MM.1S (cell line): ENCODE measurements around the gene OR5AU1.

ENCODE experiments used
- DNase-seq: peaks from one replicate; pipeline ENCODE4 v3.0.0-alpha.2; 2015
- H2AFZ ChIP-seq: fragments of 300-600 bp; sonication (generic); 2 replicates; pipeline ENCODE4 v1.6.0; 2016; ENCODE audit warnings: antibody characterized with exemption, low read length
- H3F3A ChIP-seq: fragments of 300-600 bp; sonication (generic); 2 replicates; pipeline ENCODE4 v1.6.1; 2016; ENCODE audit warnings: mild to moderate bottlenecking, antibody characterized with exemption, low read length, moderate library complexity, mixed read lengths; ENCODE audit not compliant: insufficient read depth
- H3K27ac ChIP-seq: fragments of 300-600 bp; sonication (generic); 2 replicates; pipeline ENCODE4 v1.5.1; 2016; ENCODE audit warnings: mild to moderate bottlenecking, low read length
- H3K27me3 ChIP-seq: fragments of 300-600 bp; sonication (generic); replicated peaks from 2 replicates; pipeline ENCODE4 v1.6.0; 2016; ENCODE audit warnings: low read length; ENCODE audit not compliant: insufficient read depth
- H3K36me3 ChIP-seq: fragments of 300-600 bp; sonication (generic); replicated peaks from 2 replicates; pipeline ENCODE4 v1.6.1; 2016; ENCODE audit warnings: mild to moderate bottlenecking, low read length, mixed read lengths; ENCODE audit not compliant: insufficient read depth
- H3K4me1 ChIP-seq: fragments of 300-600 bp; sonication (generic); 2 replicates; pipeline ENCODE4 v1.6.1; 2016; ENCODE audit warnings: low read length, mixed read lengths
- H3K4me2 ChIP-seq: fragments of 300-600 bp; sonication (generic); 2 replicates; pipeline ENCODE4 v1.6.0; 2016; ENCODE audit warnings: low read depth, low read length
- H3K4me3 ChIP-seq: fragments of 300-600 bp; sonication (generic); 2 replicates; pipeline ENCODE4 v1.5.1; 2016; ENCODE audit warnings: low read length, mixed read lengths
- H3K79me2 ChIP-seq: fragments of 300-600 bp; sonication (generic); 2 replicates; pipeline ENCODE4 v1.6.1; 2016; ENCODE audit warnings: mixed run types, low read length, mixed read lengths
- H3K9ac ChIP-seq: fragments of 300-600 bp; sonication (generic); 2 replicates; pipeline ENCODE4 v1.6.1; 2016; ENCODE audit warnings: low read length, mixed read lengths
- H3K9me2 ChIP-seq: fragments of 300-600 bp; sonication (generic); replicated peaks from 2 replicates; pipeline ENCODE4 v1.6.1; 2016; ENCODE audit warnings: mild to moderate bottlenecking, low read length, mixed read lengths; ENCODE audit not compliant: insufficient read depth
- H3K9me3 ChIP-seq: fragments of 300-600 bp; sonication (generic); replicated peaks from 2 replicates; pipeline ENCODE4 v1.6.1; 2016; ENCODE audit warnings: mild to moderate bottlenecking, low read length, mixed read lengths; ENCODE audit not compliant: insufficient read depth
- H4K20me1 ChIP-seq: fragments of 300-600 bp; sonication (generic); 2 replicates; pipeline ENCODE4 v1.6.1; 2016; ENCODE audit warnings: mild to moderate bottlenecking, low read length, moderate library complexity, mixed read lengths; ENCODE audit not compliant: insufficient read depth
- EZH2 ChIP-seq: fragments of 300-600 bp; sonication (generic); optimal IDR thresholded peaks from 2 replicates; pipeline ENCODE3; 2017; ENCODE audit warnings: low read depth, mild to moderate bottlenecking, antibody characterized with exemption, low read length, mixed read lengths
- EZH2phosphoT487 ChIP-seq: fragments of 300-600 bp; sonication (generic); IDR thresholded peaks from 2 replicates; pipeline ENCODE4 v1.6.1; 2018; ENCODE audit warnings: antibody characterized with exemption, low read length
- TF ChIP-seq, protein P1 (sequence below): fragments of 300-600 bp; sonication (generic); IDR thresholded peaks from 2 replicates; pipeline ENCODE4 v1.5.1; 2016; ENCODE audit warnings: antibody characterized with exemption, low read length, mixed read lengths

OR5AU1 gene

GRCh38 chr14:21106498-21107282 lies 49.2 kb downstream of the OR5AU1 start:
- Histone ChIP-seq H3K4me3 (no peak overlapping the region), H3K4me1 (peaks cover 43% of the 10 kb centered on the region)

GRCh38 chr14:21106176-21106497 lies 49.7 kb downstream of the OR5AU1 start:
- Histone ChIP-seq H2AFZ (0 out of 2 replicates have a peak overlapping the region, but pooled peaks have one; percentile 52), H3K9me3 (no peaks in the 10 kb centered on the region), H3K9me2 (no peaks in the 10 kb centered on the region), H3K4me1 (peaks cover 43% of the 10 kb centered on the region), H3K27ac (peak overlapping the region; percentile 56; the same call in 1 of the 2 replicates), H3K9ac (no peak overlapping the region), H3K27me3 (no peaks in the 10 kb centered on the region), H3F3A (peaks cover 18% of the 10 kb centered on the region), H3K36me3 (no peaks in the 10 kb centered on the region), H3K4me3 (no peak overlapping the region), H3K79me2 (no peaks in the 10 kb centered on the region), H4K20me1 (no peaks in the 10 kb centered on the region), H3K4me2 (peak overlapping the region; percentile 31)
- TF ChIP-seq, protein P1, sequence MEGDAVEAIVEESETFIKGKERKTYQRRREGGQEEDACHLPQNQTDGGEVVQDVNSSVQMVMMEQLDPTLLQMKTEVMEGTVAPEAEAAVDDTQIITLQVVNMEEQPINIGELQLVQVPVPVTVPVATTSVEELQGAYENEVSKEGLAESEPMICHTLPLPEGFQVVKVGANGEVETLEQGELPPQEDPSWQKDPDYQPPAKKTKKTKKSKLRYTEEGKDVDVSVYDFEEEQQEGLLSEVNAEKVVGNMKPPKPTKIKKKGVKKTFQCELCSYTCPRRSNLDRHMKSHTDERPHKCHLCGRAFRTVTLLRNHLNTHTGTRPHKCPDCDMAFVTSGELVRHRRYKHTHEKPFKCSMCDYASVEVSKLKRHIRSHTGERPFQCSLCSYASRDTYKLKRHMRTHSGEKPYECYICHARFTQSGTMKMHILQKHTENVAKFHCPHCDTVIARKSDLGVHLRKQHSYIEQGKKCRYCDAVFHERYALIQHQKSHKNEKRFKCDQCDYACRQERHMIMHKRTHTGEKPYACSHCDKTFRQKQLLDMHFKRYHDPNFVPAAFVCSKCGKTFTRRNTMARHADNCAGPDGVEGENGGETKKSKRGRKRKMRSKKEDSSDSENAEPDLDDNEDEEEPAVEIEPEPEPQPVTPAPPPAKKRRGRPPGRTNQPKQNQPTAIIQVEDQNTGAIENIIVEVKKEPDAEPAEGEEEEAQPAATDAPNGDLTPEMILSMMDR = no peak
- TF ChIP-seq EZH2 (no peak), EZH2phosphoT487 (no peak)
- DNase-seq = no peak

More at GRCh38 chr14:21106498-21107282, 49.2 kb downstream of the OR5AU1 start:
- Histone ChIP-seq H3K79me2 (no peaks in the 10 kb centered on the region), H3K9ac (no peak overlapping the region; the same call in 1 of the 2 replicates), H3K27ac (peak overlapping the region; percentile 56; the same call in 1 of the 2 replicates), H3K4me2 (peak overlapping the region; percentile 31), H3K9me3 (no peaks in the 10 kb centered on the region), H3K27me3 (no peaks in the 10 kb centered on the region), H2AFZ (peak overlapping the region; percentile 52), H3K36me3 (no peaks in the 10 kb centered on the region), H3K9me2 (no peaks in the 10 kb centered on the region), H3F3A (peaks cover 18% of the 10 kb centered on the region), H4K20me1 (no peaks in the 10 kb centered on the region)
- DNase-seq = peak; percentile 61
- TF ChIP-seq EZH2phosphoT487 (no peak), EZH2 (no peak)
- TF ChIP-seq, protein P1 = peak; percentile 74

GRCh38 chr14:21105095-21105494 lies 50.8 kb downstream of the OR5AU1 start:
- no peaks in the 10 kb centered on the region for H3K9me3 ChIP-seq
- H3K27me3 ChIP-seq = no peaks in the 10 kb centered on the region
- no peaks in the 10 kb centered on the region for H3K9me2 ChIP-seq
- peak overlapping the region; percentile 95; the same call in 1 of the 2 replicates for H3K27ac ChIP-seq
- no peak for DNase-seq
- no peaks in the 10 kb centered on the region for H3K36me3 ChIP-seq
- peaks cover 41% of the 10 kb centered on the region for H3K4me1 ChIP-seq
- no peaks in the 10 kb centered on the region for H3K79me2 ChIP-seq
- peaks cover 18% of the 10 kb centered on the region for H3F3A ChIP-seq
- H3K4me2 ChIP-seq = peak overlapping the region; percentile 89
- H4K20me1 ChIP-seq = no peaks in the 10 kb centered on the region
- TF ChIP-seq EZH2phosphoT487 = no peak
- TF ChIP-seq, protein P1 = no peak
- TF ChIP-seq EZH2 = no peak
- peak overlapping the region; percentile 97; the same call in 1 of the 2 replicates for H3K9ac ChIP-seq
- H3K4me3 ChIP-seq = no peak overlapping the region
- no peak overlapping the region for H2AFZ ChIP-seq
